ENCODE results near the gene PLXNB2.

Gene PLXNB2

GRCh38 chr22:50297510-50298265 is 9.8 kb downstream of the PLXNB2 start:
- DNase-seq = no peak

- DNase-seq = no peak
Observed at GRCh38 chr22:50296658-50297490, 10.6 kb downstream of the PLXNB2 start.

GRCh38 chr22:50294319-50294656 is 13.2 kb downstream of the PLXNB2 start:
- DNase-seq = no peak

- no peak for DNase-seq
Observed at GRCh38 chr22:50293441-50294318, 13.8 kb downstream of the PLXNB2 start.

GRCh38 chr22:50292643-50293440 is 14.6 kb downstream of the PLXNB2 start:
- no peak for DNase-seq

- DNase-seq = no peak
Observed at GRCh38 chr22:50289942-50290630, 17.4 kb downstream of the PLXNB2 start.

- DNase-seq = no peak
Observed at GRCh38 chr22:50289151-50289941, 18.1 kb downstream of the PLXNB2 start.

GRCh38 chr22:50287731-50288130 is 19.7 kb downstream of the PLXNB2 start:
- no peak for DNase-seq

GRCh38 chr22:50286701-50287318 is 20.6 kb downstream of the PLXNB2 start:
- no peak for DNase-seq

- DNase-seq = no peak
Observed at GRCh38 chr22:50286275-50286674, 21.2 kb downstream of the PLXNB2 start.

- no peak for DNase-seq
Observed at GRCh38 chr22:50285568-50286229, 21.7 kb downstream of the PLXNB2 start.

GRCh38 chr22:50284479-50284878 is 23.0 kb downstream of the PLXNB2 start:
- DNase-seq = no peak

GRCh38 chr22:50283821-50284220 is 23.6 kb downstream of the PLXNB2 start:
- no peak for DNase-seq

- no peak for DNase-seq
Observed at GRCh38 chr22:50282361-50283155, 24.9 kb downstream of the PLXNB2 start.

- no peak for DNase-seq
Observed at GRCh38 chr22:50281957-50282356, 25.5 kb downstream of the PLXNB2 start.

GRCh38 chr22:50281384-50281760 is 26.1 kb downstream of the PLXNB2 start:
- DNase-seq = no peak

GRCh38 chr22:50280708-50281383 is 26.6 kb downstream of the PLXNB2 start:
- no peak for DNase-seq

GRCh38 chr22:50280022-50280707 is 27.3 kb downstream of the PLXNB2 start:
- no peak for DNase-seq

All from activated CD4-positive, CD25-positive, alpha-beta regulatory T cell (primary cell).